GM12878 (cell line): ENCODE data around the gene BMPR1B. TPM values are rescaled to one million over a fixed set of nuclear protein-coding genes. Genes with fewer than 3 reads are reported as not detected.

Experiments used
- ATAC-seq: fragments of 200-7000 bp; cut with Tn5 transposase; 3 replicates; pipeline ENCODE4 v1.9.1; 2020; ENCODE audit warnings: mild to moderate bottlenecking, moderate library complexity
- BruUV-seq: library from RNA; stranded (reverse); fragments of 400-500 nt; replicated peaks from 2 replicates; lab custom pipeline; 2021; lab: Mats Ljungman, UMichigan
- CTCF ChIA-PET: fragments of 300-600 bp; sonication (Branson Sonifier 250); formaldehyde crosslinking; extraction: SDS; loops from one replicate; lab custom pipeline; 2021; ENCODE audit warnings: inconsistent platforms; lab: Yijun Ruan, JAX
- POLR2A ChIA-PET: fragments of 350-600 bp; formaldehyde crosslinking; extraction: SDS; loops from one replicate; lab custom pipeline; 2021; ENCODE audit warnings: inconsistent platforms; lab: Charles Lee
- RAD21 ChIA-PET: fragments of 300-600 bp; sonication (Branson Sonifier 250); formaldehyde crosslinking; loops from one replicate; lab custom pipeline; 2023; ENCODE audit warnings: antibody characterized with exemption; ENCODE audit not compliant: unreplicated experiment; lab: Charles Lee
- SMC1A ChIA-PET: fragments of 300-600 bp; sonication (Branson Sonifier 250); formaldehyde crosslinking; loops from one replicate; lab custom pipeline; 2023; ENCODE audit not compliant: unreplicated experiment, uncharacterized antibody; lab: Charles Lee
- DNase-seq: peaks from one replicate; pipeline ENCODE4 v3.0.0-alpha.2; 2011; ENCODE audit warnings: low read depth, low spot score
- FAIRE-seq: peaks from 3 replicates; lab custom pipeline; 2011; peaks lifted over from hg19 to GRCh38; lab: Jason Lieb, UNC
- H2AFZ ChIP-seq: 2 replicates; pipeline ENCODE4 v1.6.0; 2011; ENCODE audit warnings: low read depth, low read length, control low read depth; ENCODE audit not compliant: control insufficient read depth
- H3K27ac ChIP-seq: 2 replicates; pipeline ENCODE4 v1.5.1; 2011; ENCODE audit warnings: control low read depth; ENCODE audit not compliant: control insufficient read depth, insufficient read depth
- H3K27me3 ChIP-seq, 2 experiments: replicated peaks in 1 of 2; 2 replicates each; pipeline versions ENCODE4 v1.6.0 to v1.6.1; 2011; ENCODE audit warnings: low read length in 1 of 2; ENCODE audit not compliant: control insufficient read depth in 2 of 2, insufficient read depth in 2 of 2
- H3K36me3 ChIP-seq, 2 experiments: 2 replicates each; pipeline ENCODE4 v1.5.1; 2011; ENCODE audit warnings: low read length in 1 of 2; ENCODE audit not compliant: control insufficient read depth in 2 of 2, insufficient read depth in 2 of 2
- H3K4me1 ChIP-seq: 2 replicates; pipeline ENCODE4 v1.6.1; 2011; ENCODE audit warnings: mild to moderate bottlenecking, low read length, moderate library complexity, mixed read lengths; ENCODE audit not compliant: control insufficient read depth, insufficient read depth
- H3K4me2 ChIP-seq: 2 replicates; pipeline ENCODE4 v1.6.0; 2011; ENCODE audit warnings: control low read depth; ENCODE audit not compliant: control insufficient read depth, insufficient read depth
- H3K4me3 ChIP-seq: fragments of 200-600 bp; sonication (generic); 2 replicates; pipeline ENCODE4 v1.5.1; 2016
- H3K79me2 ChIP-seq: 2 replicates; pipeline ENCODE4 v1.6.0; 2011; ENCODE audit warnings: low read length; ENCODE audit not compliant: control insufficient read depth, insufficient read depth
- H3K9ac ChIP-seq: 2 replicates; pipeline ENCODE4 v1.8.0; 2011; ENCODE audit warnings: low read length, control low read depth, mixed read lengths; ENCODE audit not compliant: control insufficient read depth, insufficient read depth
- H3K9me3 ChIP-seq: replicated peaks from 3 replicates; pipeline ENCODE4 v1.5.1; 2011; ENCODE audit warnings: mild to moderate bottlenecking, low read length; ENCODE audit not compliant: control insufficient read depth, insufficient read depth
- H4K20me1 ChIP-seq: 2 replicates; pipeline ENCODE4 v1.6.0; 2011; ENCODE audit not compliant: control insufficient read depth, insufficient read depth
- FOXM1 ChIP-seq: IDR thresholded peaks from 2 replicates; pipeline ENCODE4 v1.6.1; 2012; ENCODE audit warnings: low read depth, mild to moderate bottlenecking, inconsistent platforms, low read length, moderate library complexity
- JUNB ChIP-seq: IDR thresholded peaks from 2 replicates; pipeline ENCODE4 v1.6.1; 2016; ENCODE audit warnings: antibody characterized with exemption, mild to moderate bottlenecking
- MEF2A ChIP-seq: IDR thresholded peaks from 2 replicates; pipeline ENCODE4 v1.6.1; 2011; ENCODE audit warnings: low read depth, mild to moderate bottlenecking, low read length, moderate library complexity; ENCODE audit not compliant: insufficient read depth
- NKRF ChIP-seq: fragments of 450-650 bp; conservative IDR thresholded peaks from 2 replicates; pipeline ENCODE4 v1.6.1; 2017; ENCODE audit warnings: mild to moderate bottlenecking, moderate library complexity
- RAD51 ChIP-seq: fragments of 450-650 bp; IDR thresholded peaks from 2 replicates; pipeline ENCODE4 v1.6.1; 2016; ENCODE audit warnings: moderate library complexity, mild to moderate bottlenecking, inconsistent platforms
- REST ChIP-seq: IDR thresholded peaks from 2 replicates; pipeline ENCODE4 v1.6.1; 2012; ENCODE audit warnings: mild to moderate bottlenecking, low read depth, low read length
- TARDBP ChIP-seq: IDR thresholded peaks from 2 replicates; pipeline ENCODE4 v1.6.1; 2016; ENCODE audit warnings: borderline replicate concordance
- TBL1XR1 ChIP-seq: IDR thresholded peaks from 2 replicates; pipeline ENCODE4 v1.6.1; 2012; ENCODE audit warnings: low read depth, low read length, improper control_type of control experiment
- USF1 ChIP-seq: IDR thresholded peaks from 2 replicates; pipeline ENCODE4 v1.6.1; 2011; ENCODE audit warnings: borderline replicate concordance, low read depth, mild to moderate bottlenecking, moderate library complexity, mixed read lengths, low read length; ENCODE audit not compliant: insufficient read depth; ENCODE audit errors: extremely low read length
- ZBTB4 ChIP-seq: fragments of 450-650 bp; formaldehyde crosslinking; IDR thresholded peaks from 2 replicates; pipeline ENCODE4 v1.4.0; 2022; ENCODE audit warnings: mild to moderate bottlenecking, moderate library complexity
- ZSCAN29 ChIP-seq: fragments of 450-650 bp; IDR thresholded peaks from 2 replicates; pipeline ENCODE4 v1.6.1; 2017; ENCODE audit warnings: mild to moderate bottlenecking, moderate library complexity
- WGBS: methylation state at CpG from one replicate; pipeline ENCODE4 v1.1.6; 2016; ENCODE audit warnings: low lambda C conversion rate; ENCODE audit not compliant: insufficient replicate concordance, insufficient coverage; ENCODE audit errors: missing lambda C conversion rate; 5-methylcytosine and 5-hydroxymethylcytosine counted together
- in situ Hi-C: fragments of 300-500 bp; cut with MboI; formaldehyde crosslinking; loops from 9 replicates; pipeline ENCODE4 v1.14.3; 2018; ENCODE audit warnings: mixed read lengths
- intact Hi-C: fragments of 100-400 bp; cut with micrococcal nuclease; formaldehyde crosslinking; loops from one replicate; pipeline ENCODE4 v1.14.2; 2022; ENCODE audit not compliant: unreplicated experiment
- polyA plus RNA-seq, 11 experiments: library from polyadenylated mRNA; depleted of rRNA in 4 of 11; unstranded in 6 of 11; stranded (reverse) in 5 of 11; fragments of >200 nt; fragmentation: Nextera tagmentation in 4 of 11; fragmentation: Illumina TruSeq in 1 of 11; extraction: Ambion mirVana in 4 of 11; extraction: Trizol in 1 of 11; gene quantifications; 1 replicate in 1 of 11; 2 replicates in 10 of 11; pipeline versions ENCODE4 v1.2.1 to v1.2.3, GENCODE V29; 2011 to 2016; ENCODE audit warnings: inconsistent platforms in 2 of 11, missing spikeins in 2 of 11, low read depth in 1 of 11
- total RNA-seq, 4 experiments: library from RNA; depleted of rRNA in 3 of 4; stranded (reverse); fragments of >200 nt in 3 of 4; fragmentation: Illumina TruSeq in 1 of 4; extraction: Trizol in 1 of 4; gene quantifications; 2 replicates each; pipeline versions ENCODE4 v1.2.1 to v1.2.3, GENCODE V29; 2013 to 2021

BMPR1B gene
- total and polyA plus RNA-seq, 10 of the 15 experiments (the other 5 are each of a cell fraction or from before 2014, with no cell fraction given), result not detected

- Histone ChIP-seq H3K27me3 (no peaks in the 10 kb centered on the region), H3K27ac (no peak overlapping the region), H3K9ac (no peak overlapping the region), H3K9me3 (no peaks in the 10 kb centered on the region), H3K4me1 (no peaks in the 10 kb centered on the region), H3K79me2 (no peaks in the 10 kb centered on the region), H2AFZ (no peak overlapping the region), H3K4me2 (no peak overlapping the region), H3K4me3 (no peak overlapping the region), H4K20me1 (no peaks in the 10 kb centered on the region), H3K36me3 (no peaks in the 10 kb centered on the region)
- FAIRE-seq, result no peak
- SMC1A ChIA-PET, result no interaction called here
- no peak; the same call in 2 of the 3 replicates for ATAC-seq
- 42% methylated on average over 9 of the region's 9 CpGs for WGBS
- RAD21 ChIA-PET, result no interaction called here
- CTCF ChIA-PET, result no interaction called here
- intact Hi-C loops (no loop called here), in situ Hi-C loops (no loop called here)
- POLR2A ChIA-PET, result no interaction called here
- no peak for DNase-seq
- BruUV-seq, result no TSS peak
- TF ChIP-seq FOXM1, result no peak
- no peak for TF ChIP-seq USF1
- no peak for TF ChIP-seq TBL1XR1
- TF ChIP-seq ZBTB4 (CRISPR knock-in tag), result no peak
- TF ChIP-seq NKRF, result no peak
- TF ChIP-seq MEF2A, result no peak
- no peak for TF ChIP-seq TARDBP
- no peak for TF ChIP-seq REST
- no peak for TF ChIP-seq JUNB
- no peak for TF ChIP-seq ZSCAN29
- no peak for TF ChIP-seq RAD51
Measured at GRCh38 chr4:95190751-95191436, 433.1 kb downstream of the BMPR1B start.
